Fibroblast of skin of left quadriceps (primary cell): Measurements from ENCODE around the gene BBS9.
A peak's percentile ranks its signal among the peaks of the same experiment; 100 is the strongest.

ENCODE experiments used
- DNase-seq, 2 experiments: peaks; one replicate each; pipeline ENCODE4 v3.0.0-alpha.2; 2013; ENCODE audit warnings: low read depth in 2 of 2

BBS9 gene

DNA sequence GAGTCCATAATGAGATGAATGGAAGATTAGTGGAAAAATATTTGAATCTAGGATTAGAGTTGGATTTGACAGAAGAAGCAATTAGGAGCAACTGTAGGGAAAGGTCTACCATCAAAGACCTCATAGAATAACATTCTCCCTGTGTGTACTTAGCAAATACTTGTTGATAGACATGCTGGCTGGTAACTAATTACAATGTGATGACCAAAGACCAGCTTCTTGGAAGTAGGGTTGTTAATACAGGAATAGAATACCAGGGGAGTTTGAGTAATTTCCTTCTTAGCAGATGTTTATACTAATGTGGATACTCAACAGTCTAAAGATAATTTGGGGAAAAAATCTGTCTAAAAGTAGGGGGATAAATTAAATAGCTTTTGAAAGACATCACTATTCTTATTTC lies 418.5 kb downstream of the BBS9 start:
- DNase-seq: no peak

DNA sequence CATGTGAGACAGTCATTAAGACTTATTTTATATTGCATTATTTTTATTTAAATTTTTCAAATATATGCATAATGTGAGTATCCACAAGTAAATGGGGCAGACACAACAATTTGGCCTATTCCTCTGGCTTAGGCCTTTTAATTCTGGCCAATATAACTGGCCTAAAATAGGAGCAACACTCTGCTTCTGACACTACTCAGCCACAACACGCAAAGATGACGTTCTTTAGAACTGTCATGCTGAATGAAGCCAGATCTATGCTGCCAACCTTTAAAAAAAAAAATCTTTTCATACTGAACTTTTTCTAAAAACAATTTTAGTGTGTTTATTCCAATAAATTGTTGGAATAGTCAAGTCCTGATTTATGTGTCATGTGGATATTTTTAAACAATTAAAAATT lies 421.0 kb downstream of the BBS9 start:
- no peak for DNase-seq

- no peak for DNase-seq
Measured at GRCh38 chr7:33550979-33551378, 421.6 kb downstream of the BBS9 start.

- DNase-seq: peak in 1 of 2 experiments; percentile 38
Measured at GRCh38 chr7:33554046-33554445, 424.7 kb downstream of the BBS9 start.

- no peak for DNase-seq
Measured at GRCh38 chr7:33554576-33554975, 425.2 kb downstream of the BBS9 start.

DNA sequence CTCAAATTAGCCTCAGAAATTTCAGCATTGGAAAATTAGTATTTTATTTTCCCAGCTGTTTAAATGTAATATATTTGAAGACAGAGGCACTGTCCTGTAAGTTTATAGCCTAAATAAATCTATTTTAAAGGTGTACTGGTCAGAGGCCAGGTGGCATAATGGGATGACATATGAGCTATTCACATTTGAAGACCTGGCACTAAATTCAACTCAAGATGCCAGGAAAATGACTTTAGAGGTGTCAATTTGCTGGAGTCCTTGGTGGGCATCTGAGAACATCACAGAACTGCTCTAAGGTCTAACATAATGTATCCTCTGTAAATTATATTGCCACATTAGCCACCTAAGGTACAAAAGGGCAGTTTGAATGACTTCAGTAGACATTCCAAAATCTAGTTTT lies 427.1 kb downstream of the BBS9 start:
- DNase-seq: no peak

DNA sequence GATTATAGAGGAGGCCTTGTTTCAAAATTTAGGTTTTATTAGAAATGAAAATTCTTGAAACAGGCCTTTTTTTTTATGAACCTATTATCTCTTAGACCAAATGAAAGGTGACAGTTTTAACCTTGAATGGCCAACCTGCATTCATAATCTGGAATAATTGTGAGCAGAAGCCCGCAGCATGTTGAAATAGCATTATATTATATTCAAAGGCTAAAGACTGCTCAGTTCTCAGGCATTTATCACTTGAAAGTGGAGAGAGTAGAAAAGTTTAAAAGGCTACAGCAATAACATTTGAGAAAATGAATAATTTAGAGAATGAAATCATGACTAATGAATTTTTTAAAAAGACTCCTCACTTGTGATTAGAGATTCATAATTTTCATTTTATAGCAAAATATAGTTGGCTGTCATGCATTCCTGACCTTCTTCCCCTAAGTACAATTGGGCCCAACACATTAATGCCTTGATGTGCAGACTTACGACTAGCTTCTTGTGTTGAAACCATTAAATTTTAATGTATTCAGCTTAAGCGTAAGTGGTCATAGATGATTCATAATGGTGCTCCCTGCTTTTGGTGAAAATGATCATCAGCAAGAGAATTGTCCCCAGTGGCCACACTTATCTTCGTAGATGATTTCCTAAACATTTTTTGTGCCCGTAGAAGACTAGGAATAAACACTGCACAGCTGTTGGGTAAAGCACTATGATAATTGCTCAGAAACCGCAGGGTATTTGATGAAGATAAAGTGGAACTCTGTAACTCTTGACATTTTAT lies 429.4 kb downstream of the BBS9 start:
- DNase-seq: no peak

- no peak for DNase-seq
Measured at GRCh38 chr7:33559324-33559710, 430.0 kb downstream of the BBS9 start.

GRCh38 chr7:33562996-33563395 lies 433.6 kb downstream of the BBS9 start:
- peak; percentile 49 to 53 for DNase-seq

DNA sequence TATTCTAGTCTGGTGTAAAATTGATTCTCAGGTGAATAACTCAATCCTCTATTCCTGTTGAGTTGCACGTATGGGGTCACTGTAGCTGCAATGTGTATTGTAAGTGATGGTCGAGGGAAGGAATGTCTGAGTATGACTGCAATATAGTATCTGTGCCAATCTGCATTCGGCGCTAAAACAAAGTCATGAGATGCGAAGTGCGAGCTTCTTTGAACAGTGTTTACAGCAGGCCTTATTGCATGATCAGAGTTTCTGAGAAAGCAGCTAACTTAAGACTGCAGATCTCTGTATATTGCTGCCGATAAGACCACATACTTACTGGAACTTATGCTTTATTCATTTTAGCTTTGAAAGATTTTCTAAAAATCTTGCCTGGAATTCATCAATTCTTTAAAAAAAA lies 434.3 kb downstream of the BBS9 start:
- no peak for DNase-seq

- DNase-seq: no peak
Measured at GRCh38 chr7:33578166-33578565, 448.8 kb downstream of the BBS9 start.

DNA sequence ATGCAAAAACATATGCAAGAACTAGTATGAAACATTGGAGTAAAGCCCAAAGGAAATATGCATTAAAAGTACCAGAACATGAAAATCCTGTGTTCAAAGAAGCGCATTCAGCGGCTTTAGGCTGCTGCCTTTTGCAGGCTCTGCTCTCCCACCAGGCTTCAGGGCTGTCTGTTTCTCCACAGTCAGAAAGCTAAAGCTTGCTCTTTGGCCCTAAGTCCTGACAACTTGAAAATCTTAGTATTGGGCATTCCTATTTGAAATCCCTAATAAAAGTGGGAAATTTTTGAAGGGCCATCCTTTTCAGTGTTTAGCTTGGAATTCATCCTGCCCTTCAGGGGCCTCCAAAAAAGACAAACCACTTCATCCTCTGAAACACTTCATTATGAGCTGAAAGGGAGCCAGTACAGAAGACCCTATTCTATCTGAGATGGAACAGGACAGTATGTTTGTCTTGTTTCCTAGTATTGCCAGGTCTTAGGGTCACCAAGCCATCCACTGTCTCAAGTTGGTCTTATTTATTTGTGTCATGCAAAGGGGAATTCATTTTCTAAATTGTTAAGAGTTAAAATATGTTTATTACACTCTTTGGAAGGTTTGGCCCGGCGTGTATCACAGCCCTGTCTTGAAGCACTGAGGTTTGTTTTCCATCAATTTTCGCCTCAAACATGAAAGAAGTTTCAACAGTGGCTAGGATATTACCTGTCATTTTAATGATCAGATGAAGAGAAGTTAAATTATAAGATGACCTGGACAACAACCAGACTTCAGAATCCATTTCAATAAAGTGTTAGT lies 449.7 kb downstream of the BBS9 start:
- DNase-seq: no peak

DNA sequence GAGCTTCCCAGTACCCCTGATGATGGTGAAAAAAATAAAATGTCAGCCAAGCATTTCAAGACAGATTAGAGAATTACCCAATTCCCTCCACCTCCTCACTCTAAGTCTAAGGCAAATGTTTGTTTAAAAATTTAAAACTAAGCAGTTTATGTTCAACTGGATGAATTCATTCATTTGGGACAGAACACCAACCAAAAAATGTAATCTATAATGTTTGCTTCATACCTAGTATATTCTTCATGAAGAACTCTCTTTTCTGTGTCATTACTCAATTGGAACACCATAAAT lies 450.3 kb downstream of the BBS9 start:
- DNase-seq: no peak

- DNase-seq: no peak
Measured at GRCh38 chr7:33581236-33581635, 451.9 kb downstream of the BBS9 start.

GRCh38 chr7:33582104-33582503 lies 452.7 kb downstream of the BBS9 start:
- DNase-seq: no peak

DNA sequence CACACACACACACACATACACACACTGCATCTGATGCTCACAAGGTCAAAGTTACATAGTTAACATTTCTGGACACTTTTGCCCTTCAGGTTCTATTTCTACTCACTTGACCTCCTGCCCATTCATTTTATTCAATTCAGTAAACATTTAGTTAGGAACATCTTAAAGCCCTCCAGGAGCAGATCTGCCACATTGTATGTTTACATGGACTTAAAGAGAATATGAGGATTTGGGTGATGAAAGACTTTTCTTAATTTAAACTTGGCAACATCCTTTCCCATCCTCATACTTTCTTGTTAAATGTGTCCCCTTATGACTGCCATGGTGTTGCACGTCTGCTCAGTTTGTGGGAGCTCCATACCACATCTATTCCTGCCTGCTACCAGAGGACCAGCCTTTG lies 453.2 kb downstream of the BBS9 start:
- DNase-seq: no peak

DNA sequence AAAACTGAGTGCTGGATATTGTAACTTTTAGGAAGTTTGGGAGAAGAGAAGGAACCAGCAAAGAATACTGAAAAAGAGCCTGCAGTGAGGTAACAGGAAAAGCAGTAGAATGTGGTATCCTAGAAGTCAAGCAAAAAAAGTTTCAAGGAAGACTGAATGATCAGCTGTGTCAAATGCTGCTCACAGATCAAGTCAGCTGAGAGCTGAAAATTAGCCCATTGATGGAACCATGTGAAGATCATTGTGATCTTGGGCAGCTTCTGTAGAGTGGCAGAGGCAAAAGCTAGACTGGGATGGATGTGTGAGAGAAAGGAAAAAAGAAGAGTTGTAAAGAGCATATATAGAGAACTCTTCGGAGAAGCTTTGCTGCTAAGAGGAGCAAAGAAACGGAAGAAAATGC lies 460.5 kb downstream of the BBS9 start:
- DNase-seq: no peak

GRCh38 chr7:33590916-33591315 lies 461.6 kb downstream of the BBS9 start:
- DNase-seq: peak; percentile 69 to 72

DNA sequence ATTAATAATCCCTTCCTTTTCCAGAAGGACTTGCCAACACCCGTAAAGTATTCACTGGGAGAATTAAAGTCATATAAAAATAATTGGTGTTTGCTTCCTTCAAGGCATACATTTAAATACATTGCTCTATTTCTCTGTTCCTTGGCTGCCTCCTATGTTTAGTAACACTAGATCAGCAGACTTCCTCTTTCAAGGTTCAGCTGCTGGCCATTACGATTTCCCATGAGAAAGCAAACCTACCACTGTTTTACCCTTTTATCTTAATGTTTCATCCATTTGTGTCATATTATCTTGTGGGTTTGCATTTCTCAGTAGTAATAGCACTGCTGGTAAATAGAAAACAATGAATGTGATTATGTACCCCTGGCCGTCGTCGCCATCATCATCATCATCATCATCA lies 462.1 kb downstream of the BBS9 start:
- DNase-seq: no peak

DNA sequence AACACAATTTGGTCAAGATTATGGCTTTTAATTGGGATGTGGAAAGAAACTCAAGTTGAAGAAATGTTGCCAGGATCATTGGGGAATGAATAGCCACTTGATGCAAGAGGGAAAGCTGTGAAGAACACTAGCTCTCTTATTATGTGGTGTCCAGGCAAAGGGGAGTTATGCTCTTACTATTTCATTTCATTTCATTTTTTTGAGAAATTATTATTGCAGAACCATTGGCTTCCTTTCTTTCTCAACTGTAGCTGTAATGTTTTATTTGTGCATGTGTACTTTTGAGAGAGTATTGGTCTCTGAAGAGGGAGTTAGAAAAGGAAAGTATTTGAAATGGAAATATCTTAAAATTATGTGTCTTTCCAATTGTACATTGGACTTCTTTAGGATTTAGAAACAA lies 463.4 kb downstream of the BBS9 start:
- DNase-seq: no peak

GRCh38 chr7:33593611-33594010 lies 464.2 kb downstream of the BBS9 start:
- no peak for DNase-seq

DNA sequence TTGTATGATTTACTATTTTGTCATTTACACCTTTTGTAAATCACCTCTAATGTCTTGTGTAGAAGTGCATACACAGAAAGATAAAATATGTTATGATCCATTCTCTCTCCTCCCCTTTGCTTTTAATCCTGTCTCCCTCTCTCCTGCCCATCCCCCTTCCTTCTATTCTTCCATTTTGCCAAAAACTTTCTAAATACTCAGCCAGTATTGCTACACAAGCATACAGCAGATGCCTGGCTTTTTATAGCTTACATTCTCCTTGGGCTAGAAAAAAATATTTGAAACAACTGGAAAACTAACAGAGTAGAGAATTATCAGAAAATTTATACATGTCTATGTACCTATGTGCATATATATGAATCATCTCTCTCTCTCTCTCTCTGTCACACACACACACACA lies 467.3 kb downstream of the BBS9 start:
- DNase-seq: peak in 1 of 2 experiments; percentile 20

DNA sequence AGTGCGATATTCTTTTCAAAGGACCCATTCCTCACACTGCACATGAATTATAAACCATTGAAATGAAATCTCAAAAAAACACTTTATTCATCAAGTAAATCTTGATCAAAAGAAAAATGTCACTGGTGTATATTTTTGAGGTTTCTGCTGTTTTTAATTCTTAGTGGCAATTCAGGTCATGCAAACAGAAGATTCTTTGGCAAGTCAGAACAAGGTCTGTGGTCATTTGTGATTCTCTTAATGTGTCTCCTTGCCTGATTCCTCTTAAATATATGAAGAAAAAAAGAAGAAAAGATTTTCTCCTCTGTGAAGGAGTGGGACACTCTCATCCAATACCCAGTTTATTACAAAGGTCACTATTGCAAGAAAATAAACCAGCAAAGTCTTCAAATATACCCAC lies 467.8 kb downstream of the BBS9 start:
- DNase-seq: no peak

GRCh38 chr7:33601101-33601500 lies 471.7 kb downstream of the BBS9 start:
- no peak for DNase-seq
